Endothelial cell (in vitro differentiated cells): Measurements from ENCODE around the gene STK35. TPM values are rescaled to one million over a fixed set of nuclear protein-coding genes. Genes with fewer than 3 reads are reported as not detected.

Experiments used
- DNase-seq: peaks from one replicate; pipeline ENCODE4 v3.0.0; 2021; ENCODE audit warnings: low spot score
- H3K27ac Mint-ChIP-seq: one replicate; pipeline ENCODE4 v1.8.0; 2021; ENCODE audit warnings: mixed read lengths, inconsistent platforms; ENCODE audit not compliant: unreplicated experiment
- H3K27me3 Mint-ChIP-seq: one replicate; pipeline ENCODE4 v1.8.0; 2021; ENCODE audit warnings: mild to moderate bottlenecking, moderate library complexity, mixed read lengths, inconsistent platforms; ENCODE audit not compliant: unreplicated experiment
- H3K36me3 Mint-ChIP-seq: one replicate; pipeline ENCODE4 v1.8.0; 2021; ENCODE audit warnings: mild to moderate bottlenecking, low read depth, mixed read lengths, inconsistent platforms; ENCODE audit not compliant: unreplicated experiment
- H3K4me1 Mint-ChIP-seq: one replicate; pipeline ENCODE4 v1.8.0; 2021; ENCODE audit warnings: mild to moderate bottlenecking, mixed read lengths, inconsistent platforms; ENCODE audit not compliant: unreplicated experiment
- H3K4me3 Mint-ChIP-seq: one replicate; pipeline ENCODE4 v1.8.0; 2021; ENCODE audit warnings: mild to moderate bottlenecking, mixed read lengths, inconsistent platforms; ENCODE audit not compliant: unreplicated experiment
- H3K9me3 Mint-ChIP-seq: one replicate; pipeline ENCODE4 v1.8.0; 2021; ENCODE audit warnings: mixed read lengths, inconsistent platforms; ENCODE audit not compliant: unreplicated experiment
- CTCF ChIP-seq: fragments of 200-600 bp; sonication (generic); IDR thresholded peaks from one replicate; pipeline ENCODE4 v1.5.0; 2021; ENCODE audit warnings: antibody characterized with exemption; ENCODE audit not compliant: unreplicated experiment
- total RNA-seq: library from RNA; stranded (reverse); fragmentation: NEBNext Ultra II Directional; extraction: Animal tissue kit (Norgen Biotek cat#: 25700); gene quantifications from one replicate; pipeline ENCODE4 v1.2.1, GENCODE V29; 2021; ENCODE audit not compliant: unreplicated experiment

The STK35 gene
- total RNA-seq, 1 donor from 2014 or later: 31.3 TPM

- Mint-ChIP-seq H3K4me1 (no peaks in the 10 kb centered on the region), H3K27me3 (no peaks in the 10 kb centered on the region), H3K9me3 (no peaks in the 10 kb centered on the region), H3K27ac (no peak overlapping the region), H3K4me3 (no peak overlapping the region), H3K36me3 (no peaks in the 10 kb centered on the region)
- no peak for TF ChIP-seq CTCF
- DNase-seq: no peak
Measured at GRCh38 chr20:2093883-2094282, 7.7 kb upstream of the STK35 start.

GRCh38 chr20:2101865-2102584, 398 bp downstream of the STK35 start:
- Mint-ChIP-seq H3K4me3 (peak overlapping the region; percentile 94), H3K27me3 (peaks cover 15% of the 10 kb centered on the region), H3K9me3 (no peaks in the 10 kb centered on the region), H3K4me1 (peaks cover 21% of the 10 kb centered on the region), H3K36me3 (peaks cover 3% of the 10 kb centered on the region), H3K27ac (peak overlapping the region; percentile 99)
- DNase-seq: peak; percentile 83
- no peak for TF ChIP-seq CTCF

- Mint-ChIP-seq H3K27ac (peak overlapping the region; percentile 99), H3K4me3 (peak overlapping the region; percentile 96), H3K9me3 (no peaks in the 10 kb centered on the region), H3K27me3 (peaks cover 15% of the 10 kb centered on the region), H3K4me1 (peaks cover 21% of the 10 kb centered on the region), H3K36me3 (peaks cover 3% of the 10 kb centered on the region)
- DNase-seq: peak; percentile 77
- no peak for TF ChIP-seq CTCF
Measured at GRCh38 chr20:2102585-2103460, 1.2 kb downstream of the STK35 start.

GRCh38 chr20:2103461-2104153, 2.0 kb downstream of the STK35 start:
- DNase-seq: no peak
- no peaks in the 10 kb centered on the region for H3K9me3 Mint-ChIP-seq
- TF ChIP-seq CTCF: no peak
- peaks cover 21% of the 10 kb centered on the region for H3K4me1 Mint-ChIP-seq
- H3K36me3 Mint-ChIP-seq: peaks cover 6% of the 10 kb centered on the region
- peaks cover 15% of the 10 kb centered on the region for H3K27me3 Mint-ChIP-seq
- H3K4me3 Mint-ChIP-seq: peak overlapping the region; percentile 96
- H3K27ac Mint-ChIP-seq: peak overlapping the region; percentile 84
